Stimulated activated naive CD8-positive, alpha-beta T cell treated with anti-CD3 and anti-CD28 coated beads, Interleukin-15, amount 100 ng/mL, for 72 hours (primary cell): ENCODE data around the gene NYAP1.
A peak's percentile ranks its signal among the peaks of the same experiment; 100 is the strongest.
"Not testable (repeated sequence)": the region's sequence is repeated elsewhere in the genome, so short reads cannot be mapped to it uniquely, and the experiment has no call there.

Experiments used
- ATAC-seq: fragments of 150-1000 bp; cut with Tn5 transposase; 2 replicates; pipeline ENCODE4 v1.10.0; 2021; ENCODE audit warnings: mild to moderate bottlenecking, moderate library complexity
- DNase-seq, 2 donors: peaks; one replicate each; pipeline ENCODE4 v3.0.0; 2021 to 2022
- H3K27ac Mint-ChIP-seq, 2 donors: one replicate each; pipeline ENCODE4 v1.8.0; 2022; ENCODE audit warnings: mild to moderate bottlenecking in 2 of 2, mixed read lengths in 2 of 2, moderate library complexity in 2 of 2
- H3K27me3 Mint-ChIP-seq: one replicate; pipeline ENCODE4 v1.8.0; 2022; ENCODE audit warnings: mixed read lengths
- H3K4me1 Mint-ChIP-seq: one replicate; pipeline ENCODE4 v1.8.0; 2022; ENCODE audit warnings: mild to moderate bottlenecking, mixed read lengths
- H3K4me3 Mint-ChIP-seq, 2 donors: one replicate each; pipeline ENCODE4 v1.8.0; 2022; ENCODE audit warnings: mild to moderate bottlenecking in 2 of 2, mixed read lengths in 2 of 2, moderate library complexity in 1 of 2
- H3K9me3 Mint-ChIP-seq, 2 donors: one replicate each; pipeline ENCODE4 v1.8.0; 2022; ENCODE audit warnings: mixed read lengths in 2 of 2

The NYAP1 gene

GRCh38 chr7:100483722-100484672 is at the start of gene NYAP1:
NYAP1 (plus strand) TSS chr7:100483927; CDS start chr7:100485312, 1,385 bp downstream.
- ATAC-seq = peak; percentile 12
- Mint-ChIP-seq H3K27ac (peak within 1 kb of the TSS; percentile 72 to 88), H3K4me3 (peak within 1 kb of the TSS; percentile 88 to 95), H3K4me1 (peaks cover 15% of the 10 kb centered on the region), H3K9me3 (no peaks in the 10 kb centered on the region), H3K27me3 (no peaks in the 10 kb centered on the region)
- no peak for DNase-seq

- Mint-ChIP-seq H3K4me3 (peak overlapping the region; percentile 84 to 95), H3K4me1 (peaks cover 53% of the 10 kb centered on the region), H3K27me3 (no peaks in the 10 kb centered on the region), H3K9me3 (no peaks in the 10 kb centered on the region), H3K27ac (peak overlapping the region; percentile 72 to 83)
- ATAC-seq (no peak), DNase-seq (no peak)
Measured at GRCh38 chr7:100434297-100435144, 49.2 kb upstream of the NYAP1 start.

DNA sequence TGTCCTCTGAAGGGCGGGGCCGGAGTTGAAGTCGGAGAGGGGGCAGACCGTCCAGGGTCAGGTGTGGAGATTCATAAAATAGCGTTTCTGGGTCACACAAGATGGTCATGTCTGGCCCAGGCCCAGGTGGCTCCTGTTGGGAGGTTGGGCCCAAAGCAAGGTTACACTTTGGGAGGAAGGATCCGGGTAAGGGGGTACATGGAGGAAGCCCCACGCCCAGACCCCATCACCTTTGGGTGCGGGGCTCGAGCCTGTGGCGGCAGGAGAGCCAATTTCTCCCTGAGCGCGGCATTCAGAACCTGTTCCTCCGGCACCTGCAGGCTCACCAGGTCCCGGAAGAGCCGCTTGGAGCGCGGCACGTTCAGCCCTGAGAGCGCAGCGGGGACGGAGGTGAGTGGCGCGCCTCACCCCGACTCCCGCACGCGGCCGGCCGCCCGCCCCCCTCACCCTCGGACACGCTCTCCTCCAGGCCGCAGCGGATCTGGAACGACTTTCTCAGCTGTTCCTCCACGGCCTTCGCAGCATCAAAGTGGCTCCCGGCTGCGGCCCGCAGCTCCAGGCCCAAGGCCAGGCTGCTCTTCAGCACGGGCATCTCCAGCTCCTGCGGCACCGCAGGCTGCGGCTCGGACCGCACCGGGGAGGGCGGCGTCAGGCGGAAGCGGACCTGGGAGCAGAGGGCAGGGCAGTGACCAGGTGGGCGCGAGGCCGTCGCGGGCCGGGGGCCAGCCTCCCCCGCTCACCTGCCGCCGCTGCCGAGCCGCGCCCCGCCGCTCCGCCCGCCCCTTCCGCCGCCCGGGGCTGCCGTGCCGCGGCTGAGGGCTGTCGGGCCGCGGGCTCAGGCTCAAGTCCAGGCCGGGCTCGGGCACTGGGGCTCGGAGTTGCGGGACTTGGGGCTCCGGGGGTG is 48.1 kb upstream of the NYAP1 start:
- H3K27ac Mint-ChIP-seq = peak overlapping the region; percentile 83 to 99
- peak overlapping the region; percentile 94 to 98 for H3K4me3 Mint-ChIP-seq
- no peaks in the 10 kb centered on the region for H3K27me3 Mint-ChIP-seq
- no peaks in the 10 kb centered on the region for H3K9me3 Mint-ChIP-seq
- ATAC-seq = peak; percentile 51
- DNase-seq = peak; percentile 48 to 49
- H3K4me1 Mint-ChIP-seq = peaks cover 47% of the 10 kb centered on the region

DNA sequence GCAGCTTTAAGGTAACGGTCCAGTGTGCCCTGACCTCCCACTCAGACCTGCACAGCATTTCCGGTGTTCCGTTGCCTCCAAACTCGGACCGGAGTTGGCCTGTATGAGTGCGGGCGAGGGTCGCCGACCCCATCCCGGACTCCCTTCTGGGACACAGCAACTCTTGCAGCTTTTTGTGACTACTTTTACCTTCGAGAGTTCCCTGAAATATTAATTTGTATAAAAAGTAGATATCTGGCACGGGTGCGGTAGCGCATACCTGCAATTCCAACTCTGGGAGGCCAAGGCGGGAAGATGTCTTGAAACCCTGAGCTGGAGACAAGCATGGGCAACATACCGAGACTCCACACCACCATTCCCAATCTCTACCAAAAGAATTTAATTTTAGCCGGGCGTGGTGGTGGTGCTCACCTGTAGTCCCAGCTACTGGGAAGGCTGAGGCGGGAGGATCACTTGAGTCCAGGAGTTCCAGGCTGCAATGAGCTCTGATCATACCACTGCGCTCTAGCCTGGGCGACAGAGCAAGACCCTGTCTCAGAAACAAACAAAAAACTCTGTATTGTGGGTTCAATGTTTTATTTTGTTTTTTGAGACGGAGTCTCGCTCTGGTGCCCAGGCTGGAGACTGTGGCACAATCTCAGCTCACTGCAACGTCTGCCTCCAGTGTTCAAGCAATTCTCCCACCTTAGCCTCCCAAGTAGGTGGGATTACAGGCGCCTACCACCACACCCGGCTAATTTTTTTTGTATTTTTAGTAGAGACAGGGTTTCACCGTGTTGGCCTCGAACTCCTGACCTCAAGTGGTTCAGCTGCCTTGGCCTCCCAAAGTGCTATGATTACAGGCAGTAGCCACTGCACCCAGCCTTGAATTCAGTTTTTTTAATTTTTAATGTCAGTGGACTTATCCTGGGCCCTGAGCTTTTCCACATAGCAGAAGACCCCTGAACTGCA is 46.3 kb upstream of the NYAP1 start:
- no peaks in the 10 kb centered on the region for H3K9me3 Mint-ChIP-seq
- peaks cover 29% of the 10 kb centered on the region for H3K4me1 Mint-ChIP-seq
- no peak for DNase-seq
- no peak for ATAC-seq
- peak overlapping the region in 1 of 2 donors; percentile 27 for H3K27ac Mint-ChIP-seq
- H3K4me3 Mint-ChIP-seq = peak overlapping the region; percentile 94 to 98
- no peaks in the 10 kb centered on the region for H3K27me3 Mint-ChIP-seq

DNA sequence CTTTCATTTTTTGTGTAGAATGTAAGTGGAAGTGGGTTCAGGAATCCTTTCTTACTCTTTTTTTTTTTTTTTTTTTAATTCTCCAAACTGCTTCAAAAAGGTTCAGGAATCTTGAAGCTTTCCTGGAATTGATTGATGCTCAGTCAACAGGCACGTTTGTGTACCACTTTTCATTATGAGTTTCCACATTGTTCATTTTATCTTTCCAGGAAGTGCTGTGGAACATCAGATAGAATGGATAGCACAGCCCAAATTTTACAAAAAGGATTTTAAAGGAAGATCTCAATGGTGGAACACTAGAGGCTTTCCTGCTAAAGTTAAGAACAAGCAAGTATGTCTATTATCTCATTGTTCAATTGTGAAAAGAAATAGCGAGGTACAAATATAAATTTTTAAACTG is 45.6 kb upstream of the NYAP1 start:
- Mint-ChIP-seq H3K4me3 (peak overlapping the region; percentile 13 to 23), H3K27ac (no peak overlapping the region), H3K27me3 (no peaks in the 10 kb centered on the region), H3K4me1 (peaks cover 22% of the 10 kb centered on the region), H3K9me3 (no peaks in the 10 kb centered on the region)
- DNase-seq = no peak
- ATAC-seq = no peak

DNA sequence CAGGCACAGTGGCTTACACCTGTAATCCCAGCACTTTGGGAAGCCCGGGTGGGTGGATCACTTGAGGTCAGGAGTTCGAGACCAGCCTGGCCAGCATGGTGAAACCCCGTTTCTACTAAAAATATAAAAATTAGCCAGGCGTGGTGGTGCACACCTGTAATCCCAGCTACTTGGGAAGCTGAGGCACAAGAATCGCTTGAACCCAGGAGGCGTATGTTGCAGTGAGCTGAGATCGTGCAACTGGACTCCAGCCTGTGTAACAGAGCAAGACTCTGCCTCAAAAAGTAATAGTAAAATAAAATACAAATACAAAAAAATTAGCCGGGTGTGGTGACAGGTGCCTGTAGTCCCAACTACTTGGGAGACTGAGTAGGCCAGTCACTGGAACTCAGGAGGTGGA is 45.0 kb upstream of the NYAP1 start:
- H3K9me3 Mint-ChIP-seq, H3K27me3 Mint-ChIP-seq, H3K4me3 Mint-ChIP-seq, H3K27ac Mint-ChIP-seq, DNase-seq, ATAC-seq: not testable (repeated sequence)
- H3K4me1 Mint-ChIP-seq = peaks cover 16% of the 10 kb centered on the region

- not testable (repeated sequence) for DNase-seq, ATAC-seq, H3K9me3 Mint-ChIP-seq, H3K27me3 Mint-ChIP-seq, H3K4me3 Mint-ChIP-seq, H3K27ac Mint-ChIP-seq
- H3K4me1 Mint-ChIP-seq = peaks cover 15% of the 10 kb centered on the region
Measured at GRCh38 chr7:100439244-100439643, 44.5 kb upstream of the NYAP1 start.

- no peak overlapping the region for H3K4me3 Mint-ChIP-seq
- DNase-seq = no peak
Measured at GRCh38 chr7:100441641-100442535, 41.8 kb upstream of the NYAP1 start.

DNA sequence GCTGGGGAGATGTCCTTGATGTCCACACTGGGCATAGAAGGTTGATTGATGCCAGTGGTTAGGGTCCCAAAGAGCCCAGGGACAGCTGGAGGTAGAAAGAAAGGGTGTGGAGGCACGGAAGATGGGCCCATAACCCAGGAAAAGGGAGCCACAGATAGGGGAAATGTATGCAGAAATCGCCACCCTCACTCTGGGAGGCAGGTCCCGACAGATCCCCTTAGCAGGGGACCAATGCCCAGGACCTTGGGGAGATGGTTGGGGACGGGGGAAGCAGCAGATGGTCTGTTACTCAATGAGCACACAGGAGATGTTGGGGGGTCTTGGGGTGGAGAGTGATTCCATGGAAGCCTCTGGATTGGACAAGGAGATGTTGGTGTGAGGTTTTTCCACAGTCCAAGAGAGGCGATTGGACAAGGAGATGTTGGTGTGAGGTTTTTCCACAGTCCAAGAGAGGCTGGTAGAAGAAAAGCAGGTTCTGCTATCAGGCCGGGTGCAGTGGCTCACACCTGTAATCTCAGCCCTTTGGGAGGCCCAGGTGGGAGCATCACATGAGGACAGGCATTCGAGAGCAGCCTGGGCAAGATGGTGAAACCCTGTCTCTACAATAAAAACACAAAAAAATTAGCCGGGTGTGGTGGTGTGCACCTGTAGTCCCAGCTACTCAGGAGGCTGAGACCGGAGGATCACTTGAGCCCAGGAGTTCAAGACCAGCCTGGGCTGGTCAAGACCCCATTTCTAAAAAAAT is 40.5 kb upstream of the NYAP1 start:
- no peak overlapping the region for H3K4me3 Mint-ChIP-seq
- H3K27me3 Mint-ChIP-seq = no peaks in the 10 kb centered on the region
- DNase-seq (no peak), ATAC-seq (no peak)
- H3K4me1 Mint-ChIP-seq = peaks cover 26% of the 10 kb centered on the region
- no peak overlapping the region for H3K27ac Mint-ChIP-seq
- no peaks in the 10 kb centered on the region for H3K9me3 Mint-ChIP-seq

More at GRCh38 chr7:100441641-100442535, 41.8 kb upstream of the NYAP1 start:
- Mint-ChIP-seq H3K9me3 (no peaks in the 10 kb centered on the region), H3K27me3 (no peaks in the 10 kb centered on the region), H3K27ac (peak overlapping the region in 1 of 2 donors; percentile 44), H3K4me1 (peaks cover 26% of the 10 kb centered on the region)
- ATAC-seq = no peak

- H3K4me1 Mint-ChIP-seq = peaks cover 26% of the 10 kb centered on the region
- H3K9me3 Mint-ChIP-seq = no peaks in the 10 kb centered on the region
- peak; percentile 71 for ATAC-seq
- no peak for DNase-seq
- H3K27me3 Mint-ChIP-seq = no peaks in the 10 kb centered on the region
- peak overlapping the region; percentile 18 to 65 for H3K4me3 Mint-ChIP-seq
- peak overlapping the region; percentile 72 to 85 for H3K27ac Mint-ChIP-seq
Measured at GRCh38 chr7:100444311-100445278, 39.1 kb upstream of the NYAP1 start.

DNA sequence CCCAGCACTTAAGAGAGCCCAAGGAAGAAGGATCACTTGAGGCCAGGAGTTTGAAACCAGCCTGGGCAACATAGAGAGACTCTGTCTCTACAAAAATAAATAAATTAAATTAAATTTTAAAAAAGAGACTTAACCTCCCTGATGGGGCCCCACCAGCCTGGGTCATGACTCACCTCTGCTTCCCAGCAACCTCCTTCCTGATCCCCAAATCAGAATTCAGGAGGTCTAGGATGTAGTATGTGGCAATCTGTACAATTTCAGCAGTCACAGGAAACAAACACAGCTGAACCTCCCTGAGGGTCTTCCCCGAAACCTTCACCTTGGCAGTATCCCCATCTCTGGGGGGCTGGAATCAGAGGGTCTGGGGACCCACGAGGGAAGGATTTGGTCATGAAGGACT is 37.7 kb upstream of the NYAP1 start:
- DNase-seq = no peak
- no peak for ATAC-seq
- Mint-ChIP-seq H3K9me3 (no peaks in the 10 kb centered on the region), H3K4me3 (no peak overlapping the region), H3K4me1 (peaks cover 38% of the 10 kb centered on the region), H3K27ac (no peak overlapping the region), H3K27me3 (no peaks in the 10 kb centered on the region)

DNA sequence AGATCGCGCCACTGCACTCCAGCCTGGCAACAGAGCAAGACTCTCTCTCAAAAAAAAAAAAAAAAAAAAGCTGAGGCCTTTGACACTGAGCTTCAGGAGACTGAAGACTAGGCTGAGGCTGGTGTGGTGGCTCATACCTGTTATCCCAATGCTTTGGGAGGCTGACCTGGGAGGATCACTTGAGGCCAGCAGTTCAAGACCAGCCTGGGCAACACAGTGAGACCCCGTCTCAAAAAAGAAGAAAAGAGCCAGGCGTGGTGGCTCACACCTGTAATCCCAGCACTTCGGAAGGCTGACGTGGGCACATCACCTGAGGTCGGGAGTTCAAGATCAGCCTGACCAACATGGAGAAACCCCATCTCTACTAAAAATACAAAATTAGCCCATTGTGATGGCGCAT is 36.4 kb upstream of the NYAP1 start:
- peaks cover 39% of the 10 kb centered on the region for H3K4me1 Mint-ChIP-seq
- not testable (repeated sequence) for H3K27ac Mint-ChIP-seq, H3K4me3 Mint-ChIP-seq, ATAC-seq, H3K9me3 Mint-ChIP-seq, H3K27me3 Mint-ChIP-seq, DNase-seq
